ENCODE data around the gene JAKMIP1.
A peak's percentile ranks its signal among the peaks of the same experiment; 100 is the strongest.

Gene JAKMIP1

DNA sequence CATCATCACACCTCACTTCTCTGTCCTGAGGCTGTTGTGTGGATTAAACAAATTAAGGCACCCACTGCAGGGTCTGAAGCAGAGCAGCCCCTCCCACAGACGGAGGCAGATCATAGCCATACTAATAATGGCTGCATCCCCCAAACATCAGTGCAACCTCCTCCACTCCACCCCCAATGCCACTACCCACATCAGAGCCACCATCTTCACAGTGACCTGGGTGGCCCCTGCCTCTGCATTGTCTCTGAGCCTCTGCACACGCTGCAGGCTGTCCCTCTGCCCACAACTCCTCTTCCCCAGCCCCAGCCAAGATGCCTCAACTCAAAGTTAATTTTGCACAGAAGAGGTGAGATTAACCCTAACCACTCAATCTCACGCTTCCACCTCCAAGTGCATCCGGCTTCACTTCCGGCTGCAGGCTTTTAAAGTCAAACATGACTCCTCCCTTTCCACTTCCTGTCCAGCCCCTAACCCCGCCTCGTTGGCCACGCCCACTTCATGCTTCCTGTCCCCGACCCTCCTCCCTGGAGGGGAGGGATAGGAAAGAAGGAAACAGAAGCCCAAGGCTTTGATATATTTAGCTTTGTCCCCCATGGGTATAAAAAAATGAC lies 22.7 kb downstream of the JAKMIP1 start:
- DNase-seq, result peak; percentile 33

DNA sequence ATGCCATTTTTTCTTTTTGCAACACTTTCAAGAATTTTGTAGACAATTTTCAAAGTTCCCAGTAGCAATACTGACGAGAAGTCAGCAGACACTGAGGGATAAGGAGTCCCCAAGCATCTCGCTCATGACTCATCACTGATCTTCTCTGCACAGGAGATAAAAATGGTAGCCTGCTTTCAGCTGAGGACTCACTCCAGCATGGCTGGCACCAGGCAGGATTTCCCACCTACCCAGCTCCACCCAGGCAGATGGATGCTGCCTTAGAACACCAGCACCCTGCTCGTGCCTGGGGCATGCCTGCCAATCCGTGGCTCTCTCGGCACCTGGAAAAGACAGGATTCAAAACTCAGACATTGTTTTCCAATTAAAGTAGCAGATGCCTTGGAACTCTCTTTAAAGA lies 24.9 kb downstream of the JAKMIP1 start:
- DNase-seq, result no peak

DNA sequence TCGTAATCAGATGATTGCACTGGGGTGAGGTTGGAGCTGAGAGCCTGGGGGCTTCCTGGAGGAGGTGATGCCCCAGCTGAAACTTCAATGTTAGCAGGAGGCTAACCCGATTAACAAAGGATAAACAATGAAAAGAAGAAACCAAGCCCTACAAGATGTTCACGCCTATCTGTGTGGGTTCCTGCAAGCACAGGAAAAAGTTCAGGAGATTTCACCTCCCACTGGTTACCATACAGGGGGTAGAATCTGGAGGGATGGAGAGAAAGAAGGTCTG lies 27.5 kb downstream of the JAKMIP1 start:
- DNase-seq, result no peak

DNA sequence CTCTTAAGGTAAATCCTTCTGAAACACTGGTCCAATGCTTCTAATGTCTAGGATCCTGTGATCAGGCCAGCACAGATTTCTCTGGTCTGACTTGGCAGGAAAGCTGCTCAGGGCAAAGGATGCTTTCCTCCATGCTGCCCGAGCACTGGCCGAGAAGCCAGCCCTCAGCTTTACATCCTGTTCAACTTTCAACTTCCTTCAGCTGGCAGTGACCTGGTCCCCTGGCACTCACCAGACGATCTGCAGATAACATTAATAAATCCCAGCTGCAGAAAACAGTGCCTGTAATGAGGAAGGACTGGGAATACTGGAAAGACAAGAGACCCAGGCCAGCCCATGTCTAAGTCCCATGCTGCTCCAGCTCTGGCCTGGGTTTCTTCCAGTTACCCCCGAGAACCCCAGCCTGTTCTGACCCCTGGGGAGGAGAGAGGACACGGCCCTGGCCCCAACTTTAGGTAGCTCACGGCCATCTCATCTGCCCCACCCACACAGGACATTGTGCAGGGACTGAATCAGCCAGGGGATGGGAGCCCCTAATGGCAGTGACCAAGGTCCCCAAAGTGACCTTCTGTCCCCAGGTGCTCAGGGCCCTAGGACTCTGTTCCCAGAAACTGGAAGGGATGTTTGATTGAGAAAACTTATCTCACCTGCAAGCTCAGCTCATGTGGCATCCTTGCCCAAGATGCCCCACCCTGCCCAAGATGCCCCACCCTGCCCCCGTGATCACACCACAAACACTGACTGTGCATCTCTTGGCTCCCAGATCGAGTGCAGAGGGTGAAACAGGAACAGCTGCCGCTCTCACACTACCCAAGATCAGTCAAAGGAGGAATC lies 28.0 kb downstream of the JAKMIP1 start:
- DNase-seq, result peak; percentile 25

DNA sequence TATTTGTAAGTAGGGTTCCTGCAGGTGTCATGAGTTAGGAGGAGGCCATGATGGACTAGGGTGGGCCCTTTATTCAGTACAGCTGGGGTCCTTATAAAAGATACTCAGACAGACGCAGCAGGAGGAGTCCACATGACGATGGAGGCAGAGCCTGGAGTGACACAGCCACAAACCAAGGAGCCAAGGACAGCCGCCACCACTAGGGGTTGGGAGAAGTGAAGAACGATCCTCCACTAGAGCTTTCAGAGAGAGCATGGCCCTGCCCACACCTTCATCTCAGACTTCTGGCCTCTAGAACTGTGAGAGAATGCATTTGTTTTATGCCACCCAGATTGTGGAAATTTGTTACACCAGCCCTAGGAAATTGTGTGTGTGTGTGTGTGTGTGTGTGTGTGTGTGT lies 31.1 kb downstream of the JAKMIP1 start:
- DNase-seq, result no peak

DNA sequence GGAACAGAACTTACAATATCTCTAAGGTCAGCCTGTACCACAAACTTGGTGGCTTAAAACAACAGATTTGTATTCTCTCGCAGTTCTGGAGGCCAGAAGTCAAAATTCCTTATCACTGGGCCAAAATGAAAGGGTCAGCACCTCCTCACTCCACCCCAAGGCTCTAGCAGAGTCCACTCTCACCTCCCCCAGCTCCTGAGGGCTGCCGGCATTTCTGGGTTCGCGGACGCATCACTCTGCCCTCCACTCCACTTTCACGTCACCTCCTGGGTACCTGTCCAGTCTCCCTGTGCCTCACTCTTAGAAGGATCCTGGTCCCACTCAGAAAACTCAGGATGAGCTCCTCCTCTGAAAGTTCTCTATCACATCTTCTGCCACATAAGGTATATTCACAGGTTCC lies 34.6 kb downstream of the JAKMIP1 start:
- DNase-seq, result no peak

DNA sequence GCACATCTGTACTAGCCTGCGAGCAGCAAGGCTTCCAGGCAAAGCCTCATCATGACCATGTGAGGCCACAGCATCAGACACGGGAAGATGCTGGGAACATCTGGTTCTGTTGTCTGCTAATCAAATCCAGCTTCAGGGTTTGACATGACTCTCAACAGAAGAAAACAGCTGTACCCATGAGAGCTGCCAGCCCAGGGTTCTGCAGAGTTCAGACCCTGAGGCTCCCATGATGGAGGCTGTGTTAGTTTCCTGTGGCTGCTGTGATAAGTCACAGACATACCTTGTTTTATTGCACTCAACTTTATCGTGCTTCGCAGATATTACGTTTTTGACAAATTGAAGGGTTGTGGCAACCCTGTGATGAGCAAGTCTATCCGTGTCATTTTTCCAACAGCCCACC lies 37.5 kb downstream of the JAKMIP1 start:
- DNase-seq, result no peak

DNA sequence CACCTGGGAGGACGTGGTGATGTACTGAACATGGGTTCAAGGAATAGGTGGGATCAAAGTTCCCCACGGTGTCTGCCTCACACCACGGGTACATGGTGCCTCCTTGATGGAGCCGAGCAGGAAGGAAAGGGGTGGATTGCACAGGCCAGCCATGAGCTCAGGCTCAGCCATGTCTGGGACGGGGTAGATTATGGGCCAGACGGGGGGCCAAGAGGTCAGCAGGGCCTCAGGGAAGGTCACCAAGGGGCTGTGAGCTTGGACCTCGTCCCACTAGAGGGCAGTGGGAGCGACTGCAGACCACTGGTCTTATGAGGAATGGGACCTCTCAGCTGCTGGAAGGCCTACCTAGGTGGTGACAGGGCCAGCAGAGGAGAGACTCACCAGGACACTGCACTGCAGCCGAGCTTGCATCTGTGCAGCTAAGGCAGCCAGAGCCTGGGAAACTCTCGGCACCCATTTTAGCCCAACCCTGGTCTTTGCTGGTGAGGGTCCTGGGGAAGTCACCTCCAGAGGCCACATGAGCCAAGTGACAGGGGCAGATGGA lies 38.4 kb downstream of the JAKMIP1 start:
- no peak for DNase-seq

DNA sequence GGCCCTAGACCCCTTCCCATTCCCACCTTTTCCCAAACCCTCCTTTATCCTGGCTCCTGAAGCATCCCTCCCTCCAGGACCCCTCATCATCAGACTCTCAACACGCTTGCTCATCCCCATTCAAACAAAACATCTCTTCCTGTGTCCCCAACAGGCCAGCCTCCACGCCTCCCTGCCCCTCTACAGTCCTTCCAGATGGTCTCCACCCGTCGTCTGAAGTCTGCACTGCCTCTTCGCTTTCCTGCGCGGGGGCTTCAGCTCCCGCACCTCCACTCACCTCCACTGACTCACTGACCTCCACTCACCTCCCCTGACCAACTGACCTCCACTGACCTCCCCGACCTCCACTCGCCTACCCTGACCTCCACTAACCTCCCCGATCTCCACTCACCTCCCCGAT lies 39.8 kb downstream of the JAKMIP1 start:
- no peak for DNase-seq

DNA sequence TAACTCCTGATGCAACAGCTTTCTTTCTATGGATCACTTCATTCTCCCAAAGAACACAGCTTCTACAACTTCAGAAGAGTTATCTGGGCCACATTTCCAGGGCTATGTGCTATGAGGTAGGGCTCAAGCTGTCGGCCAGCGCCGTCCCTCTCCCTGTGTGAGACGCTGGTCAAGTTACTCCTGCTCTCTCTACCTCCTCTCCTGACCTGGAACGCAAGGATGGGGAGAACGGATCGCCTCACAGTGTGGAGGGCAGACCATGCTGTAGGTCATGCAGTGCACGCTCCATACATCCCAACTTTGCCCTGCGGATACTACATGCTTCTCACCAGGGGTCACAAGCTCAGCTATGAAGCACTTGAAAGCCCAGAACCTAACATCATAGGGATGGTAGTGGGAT lies 42.4 kb downstream of the JAKMIP1 start:
- DNase-seq, result no peak

DNA sequence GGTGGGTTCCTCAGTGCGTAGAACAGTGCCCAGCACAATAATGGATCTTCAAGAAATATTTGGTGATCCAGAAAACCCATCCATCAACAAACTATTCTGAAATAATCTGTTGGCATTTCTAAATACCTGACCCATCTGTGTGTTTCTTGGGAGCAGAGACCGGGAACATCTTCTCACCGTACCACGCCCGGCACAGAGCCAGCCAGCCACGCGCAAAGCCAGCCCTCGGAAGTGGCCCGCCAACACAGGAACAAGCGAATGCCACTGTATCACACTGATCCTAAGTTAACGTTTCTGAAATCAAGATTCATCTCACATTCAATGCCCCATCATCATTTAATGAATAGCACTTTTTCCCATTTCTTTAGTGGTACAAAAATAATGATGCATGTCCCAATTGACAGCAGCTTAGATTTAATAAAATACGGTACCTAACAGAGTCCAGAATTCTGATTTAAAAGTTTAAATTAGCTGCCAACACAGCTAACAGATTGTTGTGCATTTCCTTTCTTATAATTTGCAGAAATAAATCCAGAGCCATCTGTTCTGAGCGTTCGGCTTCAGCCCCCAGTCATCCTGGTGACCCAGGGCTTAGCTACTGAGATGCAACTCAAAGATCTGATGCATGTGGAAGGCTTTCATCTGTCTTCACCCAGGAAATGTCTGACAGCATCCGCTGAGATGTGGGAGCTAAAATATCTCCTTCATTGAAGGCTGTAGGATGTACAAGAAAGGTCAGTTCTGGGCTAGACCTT lies 44.2 kb downstream of the JAKMIP1 start:
- DNase-seq, result no peak

DNA sequence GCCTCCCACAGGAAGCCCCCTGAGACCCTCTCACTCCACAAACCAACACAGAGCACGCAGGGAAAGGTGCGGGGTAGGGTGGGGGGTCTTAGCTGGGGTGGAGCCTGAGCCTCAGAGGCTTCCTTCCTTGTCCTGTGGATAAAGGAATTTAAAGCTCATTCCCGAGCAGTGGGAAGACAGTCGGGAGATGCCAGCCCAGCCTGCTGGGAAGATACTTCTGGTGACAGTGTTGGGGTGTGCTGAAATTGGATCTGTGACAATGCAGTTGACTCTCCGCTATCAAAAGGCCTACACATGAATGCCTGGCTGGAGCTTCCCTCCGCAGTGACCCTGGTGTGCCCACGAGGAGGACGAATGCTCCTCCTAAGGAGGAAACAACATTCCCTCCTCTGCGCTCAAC lies 45.5 kb downstream of the JAKMIP1 start:
- DNase-seq, result no peak

DNA sequence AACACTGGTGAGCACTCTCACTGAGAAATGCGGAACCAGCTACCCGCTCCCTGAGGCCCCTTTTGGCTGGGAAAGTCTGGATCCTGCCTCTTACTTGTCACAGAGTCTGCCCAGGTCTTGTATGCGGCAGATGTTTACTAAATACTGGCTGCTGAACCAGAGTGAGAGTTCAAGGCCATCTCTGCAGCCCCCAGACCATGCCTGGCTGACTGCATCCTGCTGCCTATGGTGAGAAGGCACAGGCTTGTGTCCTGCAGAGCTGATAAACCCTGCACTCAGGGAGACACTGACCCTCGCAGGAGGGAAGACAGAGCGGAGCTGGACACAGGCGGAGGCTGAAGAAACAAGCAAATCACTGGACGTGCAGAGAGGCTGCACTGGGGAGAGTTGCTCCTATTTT lies 46.5 kb downstream of the JAKMIP1 start:
- DNase-seq, result no peak

DNA sequence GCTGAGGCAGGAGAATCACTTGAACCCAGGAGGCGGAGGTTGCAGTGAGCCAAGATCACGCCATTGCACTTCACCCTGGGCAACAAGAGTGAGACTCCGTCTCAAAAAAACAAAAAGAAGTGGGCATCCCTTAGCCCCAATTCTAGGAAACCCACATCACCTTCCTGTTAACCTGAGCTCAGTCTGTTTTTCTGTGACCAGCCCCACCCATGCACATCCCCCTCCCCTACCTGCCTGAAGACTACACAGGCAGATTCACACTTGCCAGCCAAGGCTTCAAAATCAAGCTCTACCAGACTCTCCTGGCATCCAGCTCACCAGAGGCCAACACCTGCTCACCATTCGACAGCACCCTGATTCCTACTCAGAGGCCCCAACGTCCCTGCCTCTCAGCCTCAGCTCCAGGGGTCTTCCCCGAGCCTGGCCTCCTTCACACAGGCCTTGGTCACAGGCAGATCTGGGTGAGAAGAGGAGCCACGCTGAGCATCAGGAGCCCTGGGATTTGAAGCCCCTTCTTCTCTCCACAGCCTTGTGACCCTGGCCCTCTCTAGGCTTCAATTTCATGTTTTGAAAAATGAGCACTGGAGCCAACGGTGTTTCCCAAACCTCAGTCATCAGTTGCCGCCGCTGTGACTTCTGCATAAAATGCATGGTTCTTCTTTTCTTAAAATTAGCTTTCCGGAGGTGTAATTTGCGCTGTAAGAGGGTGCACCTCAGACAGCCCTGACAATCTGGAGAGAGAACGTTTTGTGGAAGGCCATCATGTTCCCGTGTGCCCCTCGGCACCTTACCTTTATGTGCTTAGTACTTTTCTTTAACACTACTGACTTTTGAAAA lies 47.3 kb downstream of the JAKMIP1 start:
- DNase-seq, result no peak

DNA sequence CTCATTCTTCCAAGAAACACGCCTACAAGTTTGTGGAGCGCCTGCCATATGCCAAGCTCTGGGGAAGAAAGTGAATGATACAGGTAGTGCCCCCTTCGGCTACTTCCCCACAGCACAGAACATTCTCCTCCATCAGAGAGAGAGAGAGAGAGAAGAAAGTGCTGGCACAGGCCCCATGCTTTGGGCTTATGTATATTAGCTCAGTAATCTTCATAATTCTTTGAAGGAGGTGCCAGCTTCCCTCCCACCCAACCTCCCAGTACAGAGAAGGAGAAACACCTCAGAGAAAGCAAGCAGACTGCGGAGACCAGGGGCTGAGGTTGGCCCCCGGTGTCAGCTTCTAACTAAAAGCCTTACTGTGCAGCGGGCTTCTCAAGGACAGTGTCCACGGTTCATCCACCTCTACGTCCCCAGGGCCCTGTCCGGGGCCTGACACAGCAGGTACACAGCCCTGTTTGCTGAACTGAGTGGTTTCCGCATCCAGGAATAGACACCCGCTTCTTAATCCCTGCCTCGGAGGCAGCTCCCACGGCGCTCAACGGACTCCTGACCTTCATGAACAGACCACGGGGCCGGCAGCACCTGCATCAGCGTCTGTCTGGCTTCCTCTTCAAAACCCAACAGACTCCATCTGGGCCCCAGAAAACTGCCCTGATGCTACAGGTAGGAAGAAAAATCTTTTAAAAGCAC lies 50.2 kb downstream of the JAKMIP1 start:
- DNase-seq, result no peak

DNA sequence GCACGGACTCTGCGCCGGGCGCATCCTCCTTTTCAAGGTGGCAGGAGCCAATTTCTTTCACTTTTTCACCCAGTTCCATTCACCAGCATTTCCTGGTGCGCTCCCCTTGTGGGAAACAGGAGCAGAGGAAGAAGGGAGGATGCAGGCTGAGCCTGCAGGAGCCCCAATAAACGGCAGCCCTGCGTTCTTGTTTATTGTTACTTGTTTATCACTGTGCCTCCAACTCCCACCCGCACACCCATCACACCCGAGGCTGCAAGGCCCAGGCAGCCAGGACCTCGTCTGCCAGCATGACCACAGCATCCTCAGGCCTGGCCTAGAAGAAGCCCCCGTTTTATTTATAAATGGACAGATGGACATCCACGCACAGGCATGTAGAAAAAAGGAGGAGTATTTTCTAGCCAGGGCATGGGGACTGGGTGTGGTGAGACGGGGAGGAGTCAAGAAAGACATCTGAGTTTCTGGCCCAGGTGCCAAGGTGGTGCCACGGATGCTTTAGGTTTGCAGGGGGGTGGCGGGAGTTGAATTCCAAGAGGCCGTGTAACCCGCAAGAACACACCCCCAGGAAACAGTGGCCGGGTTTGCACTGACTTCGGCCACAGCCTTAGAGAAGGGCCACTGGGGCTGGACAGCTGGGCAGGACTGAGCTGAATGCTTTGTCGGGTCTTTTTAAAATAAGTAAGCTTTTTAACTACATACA lies 51.7 kb downstream of the JAKMIP1 start:
- no peak for DNase-seq

DNA sequence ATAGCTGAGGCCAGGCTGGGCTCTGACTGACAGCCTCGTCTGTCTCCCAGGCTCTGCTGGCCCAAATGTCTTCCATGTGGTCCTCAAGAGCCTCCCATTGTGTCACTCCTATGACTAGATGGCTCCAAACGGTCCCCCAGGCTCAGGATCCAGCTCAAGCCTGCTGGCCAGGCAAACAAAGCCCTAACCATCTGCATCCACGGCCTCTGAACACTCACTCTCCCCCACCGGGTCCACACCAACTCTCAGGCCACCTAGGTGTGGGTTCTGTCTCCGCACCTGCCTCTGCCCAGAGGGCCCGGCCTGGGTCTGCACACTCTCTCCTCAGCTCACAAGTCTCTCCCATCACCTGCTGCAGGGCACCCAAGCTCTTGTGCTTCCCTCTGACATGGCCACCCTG lies 52.9 kb downstream of the JAKMIP1 start:
- DNase-seq, result no peak

DNA sequence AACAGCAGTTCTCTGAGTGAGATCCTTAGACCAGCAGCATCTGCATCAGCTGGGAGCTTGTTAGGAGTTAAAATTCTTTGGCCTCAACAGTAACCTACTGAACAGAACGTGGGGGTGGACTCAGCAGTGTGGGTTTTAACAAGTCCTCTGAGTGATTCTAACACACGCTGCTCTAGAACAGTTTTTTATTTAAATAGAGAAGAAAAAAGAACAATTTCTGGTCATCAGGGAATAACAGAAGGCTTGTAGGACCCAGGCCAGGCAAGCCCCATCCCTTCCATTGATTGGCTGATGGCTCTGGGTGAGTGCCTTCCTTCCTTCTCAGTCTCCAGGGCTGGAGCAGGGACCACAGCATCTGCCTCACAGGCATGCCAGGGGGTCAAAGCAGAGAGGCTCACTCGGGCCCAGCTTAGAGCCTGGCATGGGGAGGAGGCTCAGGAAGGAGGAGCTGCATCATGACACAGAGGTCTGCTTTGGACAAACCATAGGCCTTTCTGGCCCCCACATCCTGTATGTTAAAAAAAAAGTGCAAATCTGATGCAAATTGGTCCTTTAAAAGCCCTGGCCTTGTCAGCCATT lies 56.7 kb downstream of the JAKMIP1 start:
- DNase-seq, result no peak

DNA sequence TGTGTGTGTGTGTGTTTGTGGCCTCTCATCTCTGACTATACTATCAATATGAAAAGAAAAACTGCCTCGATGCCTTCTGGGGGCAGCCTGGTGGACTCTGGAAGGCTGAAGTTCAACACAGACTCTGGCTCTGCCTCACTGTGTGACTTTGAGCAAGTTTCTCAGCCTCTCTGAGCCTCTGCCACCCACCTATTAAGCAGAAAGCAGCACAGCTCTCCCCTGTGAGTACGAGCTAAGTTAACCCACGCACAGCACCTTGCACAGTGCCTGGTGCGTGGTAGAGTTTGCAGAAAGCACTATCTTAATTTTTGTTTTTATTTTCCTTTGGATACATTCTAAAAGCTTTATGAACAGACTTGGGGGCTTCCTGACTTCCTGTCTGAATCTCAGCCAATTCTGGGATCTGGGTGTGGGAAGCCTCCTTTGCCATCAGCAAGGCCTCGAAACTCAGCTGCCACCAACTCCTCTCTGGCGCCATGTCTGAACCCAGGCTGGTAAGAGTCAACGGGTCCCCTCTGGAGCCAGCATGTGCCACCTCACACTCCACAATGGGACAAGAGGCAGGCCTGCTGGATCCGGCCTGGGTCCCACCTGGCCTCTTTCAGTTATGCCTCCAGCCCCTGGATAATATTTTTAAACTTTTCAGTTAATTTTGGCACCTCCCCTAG lies 57.3 kb downstream of the JAKMIP1 start:
- no peak for DNase-seq

DNA sequence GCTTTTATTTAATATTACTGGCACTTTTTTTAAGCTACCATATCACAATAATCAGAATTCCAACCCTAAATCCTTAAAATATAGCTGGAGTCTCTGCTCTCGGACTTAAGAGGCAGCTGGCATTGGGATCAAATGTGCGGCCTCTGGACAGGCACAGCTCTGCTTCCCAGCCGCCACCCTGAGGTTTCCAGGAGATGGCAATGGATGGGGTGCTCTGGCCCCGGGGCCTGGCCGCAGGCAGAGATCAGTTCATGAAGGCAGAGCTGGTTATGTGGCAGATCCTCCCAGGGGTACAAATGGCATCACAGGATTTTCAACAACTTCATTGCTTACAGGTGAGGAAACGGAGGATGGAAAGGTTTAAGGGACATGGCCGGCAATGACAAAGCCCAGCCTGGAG lies 57.8 kb downstream of the JAKMIP1 start:
- no peak for DNase-seq

DNA sequence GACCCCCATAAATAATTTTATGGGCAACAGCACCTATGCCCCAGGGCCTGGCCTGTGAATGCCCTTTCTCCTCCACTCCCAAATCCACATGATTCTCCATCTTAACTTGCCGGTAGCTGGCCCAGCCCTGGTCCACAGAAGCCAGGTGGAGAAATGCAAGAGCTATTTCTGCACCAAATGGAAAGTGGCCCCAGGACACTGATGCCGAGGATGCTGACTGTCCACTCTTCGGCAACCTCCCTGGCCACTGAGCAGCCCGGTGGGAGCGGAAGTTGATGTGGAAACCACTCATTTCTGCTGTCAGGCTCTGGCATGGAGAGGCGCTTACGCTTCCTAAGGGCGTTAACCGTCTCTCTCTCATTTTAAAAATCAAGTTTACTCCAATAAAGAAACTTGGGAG lies 58.8 kb downstream of the JAKMIP1 start:
- DNase-seq, result no peak
